Left lobe of liver (tissue), 2 donors: ENCODE measurements around the gene ETV1. TPM values are rescaled to one million over a fixed set of nuclear protein-coding genes. Genes with fewer than 3 reads are reported as not detected.
"Not testable (repeated sequence)": the region's sequence is repeated elsewhere in the genome, so short reads cannot be mapped to it uniquely, and the experiment has no call there.

Experiments
- ATAC-seq: fragments of 200-7000 bp; cut with Tn5 transposase; one replicate; pipeline ENCODE4 v1.9.1; 2020; ENCODE audit warnings: mild to moderate bottlenecking, moderate library complexity
- DNase-seq: peaks from one replicate; pipeline ENCODE4 v3.0.0-alpha.2; 2020; ENCODE audit warnings: low spot score
- total RNA-seq: library from RNA; stranded (reverse); gene quantifications from one replicate; pipeline ENCODE4 v1.2.1, GENCODE V29; 2021
- donor health status: DM: no; HTN: no; CAD: no; lungs with moderate emphysema.
- donor health status: DM: no; HTN: yes; CAD: no.

ETV1 gene
- total RNA-seq, 1 donor from 2014 or later, result 8.4 TPM

GRCh38 chr7:13933536-13933935 lies 55.9 kb downstream of the ETV1 start:
- DNase-seq (no peak), ATAC-seq (no peak)

GRCh38 chr7:13933091-13933490 lies 56.4 kb downstream of the ETV1 start:
- no peak for ATAC-seq
- DNase-seq, result no peak

- no peak for ATAC-seq
Observed at GRCh38 chr7:13932131-13932530, 57.3 kb downstream of the ETV1 start.

GRCh38 chr7:13921062-13921461 lies 68.4 kb downstream of the ETV1 start:
- DNase-seq (no peak), ATAC-seq (peak; percentile 49)

More at GRCh38 chr7:13932131-13932530, 57.3 kb downstream of the ETV1 start:
- no peak for DNase-seq

GRCh38 chr7:13920053-13920697 lies 69.3 kb downstream of the ETV1 start:
- ATAC-seq (no peak), DNase-seq (no peak)

GRCh38 chr7:13918333-13918732 lies 71.1 kb downstream of the ETV1 start:
- not testable (repeated sequence) for ATAC-seq, DNase-seq

- not testable (repeated sequence) for ATAC-seq, DNase-seq
Observed at GRCh38 chr7:13917103-13917502, 72.4 kb downstream of the ETV1 start.

GRCh38 chr7:13915891-13916290 lies 73.6 kb downstream of the ETV1 start:
- no peak for DNase-seq
- no peak for ATAC-seq

- DNase-seq (no peak), ATAC-seq (no peak)
Observed at GRCh38 chr7:13912715-13913278, 76.7 kb downstream of the ETV1 start.

GRCh38 chr7:13911909-13912308 lies 77.6 kb downstream of the ETV1 start:
- ATAC-seq, result no peak
- DNase-seq, result no peak

GRCh38 chr7:13910805-13911551 lies 78.5 kb downstream of the ETV1 start:
- DNase-seq, result no peak
- ATAC-seq, result no peak

GRCh38 chr7:13908667-13909397 lies 80.6 kb downstream of the ETV1 start:
- no peak for DNase-seq
- ATAC-seq, result no peak

- ATAC-seq, result no peak
- DNase-seq, result no peak
Observed at GRCh38 chr7:13907831-13908230, 81.6 kb downstream of the ETV1 start.

GRCh38 chr7:13904689-13905088 lies 84.8 kb downstream of the ETV1 start:
- ATAC-seq, result no peak
- DNase-seq, result no peak

GRCh38 chr7:13904007-13904406 lies 85.5 kb downstream of the ETV1 start:
- no peak for ATAC-seq
- DNase-seq, result no peak

GRCh38 chr7:13901577-13901976 lies 87.9 kb downstream of the ETV1 start:
- DNase-seq (no peak), ATAC-seq (no peak)

GRCh38 chr7:13898957-13899670 lies 90.4 kb downstream of the ETV1 start:
- ATAC-seq, result peak; percentile 71
- DNase-seq, result no peak

GRCh38 chr7:13897819-13898218 lies 91.6 kb downstream of the ETV1 start:
- no peak for DNase-seq
- ATAC-seq, result no peak

GRCh38 chr7:13894954-13895353 lies 94.5 kb downstream of the ETV1 start:
- ATAC-seq (no peak), DNase-seq (no peak)

- ATAC-seq (no peak), DNase-seq (no peak)
Observed at GRCh38 chr7:13894377-13894776, 95.1 kb downstream of the ETV1 start.

- ATAC-seq (no peak), DNase-seq (no peak)
Observed at GRCh38 chr7:13890793-13891192, 98.7 kb downstream of the ETV1 start.
